ENCODE measurements around the gene NCOA3.

GRCh38 chr20:47585087-47585747 is 83.5 kb downstream of the NCOA3 start:
- no peak for TF ChIP-seq CTCF (IDR thresholded peaks at IDR 0.05; ENCODE audit: low read depth, low read length, poor library complexity, severe bottlenecking)
- TF ChIP-seq EZH2phosphoT487 (IDR thresholded peaks at IDR 0.05; ENCODE audit: borderline replicate concordance, low read length) = no peak
